Fibroblast of villous mesenchyme (primary cell): Measurements from ENCODE around the gene PARD3. TPM values are rescaled to one million over a fixed set of nuclear protein-coding genes. Genes with fewer than 3 reads are reported as not detected.
A peak's percentile ranks its signal among the peaks of the same experiment; 100 is the strongest.

Source experiments
- DNase-seq: peaks from one replicate; pipeline ENCODE4 v3.0.0-alpha.2; 2010; ENCODE audit warnings: low read depth
- H3K4me3 ChIP-seq: 2 replicates; pipeline ENCODE4 v1.5.1; 2011; ENCODE audit warnings: low read depth, mild to moderate bottlenecking, low read length
- total RNA-seq: library from RNA; depleted of rRNA; stranded (reverse); fragments of >200 nt; gene quantifications from 2 replicates; pipeline ENCODE4 v1.2.3, GENCODE V29; 2012
- TF ChIP-seq, protein P1 (sequence below): IDR thresholded peaks from 2 replicates; pipeline ENCODE4 v1.5.1; 2012; ENCODE audit warnings: low read depth, mild to moderate bottlenecking, low read length; ENCODE audit not compliant: insufficient read depth

Gene PARD3
- total RNA-seq, 1 donor, result 44.0 TPM

DNA sequence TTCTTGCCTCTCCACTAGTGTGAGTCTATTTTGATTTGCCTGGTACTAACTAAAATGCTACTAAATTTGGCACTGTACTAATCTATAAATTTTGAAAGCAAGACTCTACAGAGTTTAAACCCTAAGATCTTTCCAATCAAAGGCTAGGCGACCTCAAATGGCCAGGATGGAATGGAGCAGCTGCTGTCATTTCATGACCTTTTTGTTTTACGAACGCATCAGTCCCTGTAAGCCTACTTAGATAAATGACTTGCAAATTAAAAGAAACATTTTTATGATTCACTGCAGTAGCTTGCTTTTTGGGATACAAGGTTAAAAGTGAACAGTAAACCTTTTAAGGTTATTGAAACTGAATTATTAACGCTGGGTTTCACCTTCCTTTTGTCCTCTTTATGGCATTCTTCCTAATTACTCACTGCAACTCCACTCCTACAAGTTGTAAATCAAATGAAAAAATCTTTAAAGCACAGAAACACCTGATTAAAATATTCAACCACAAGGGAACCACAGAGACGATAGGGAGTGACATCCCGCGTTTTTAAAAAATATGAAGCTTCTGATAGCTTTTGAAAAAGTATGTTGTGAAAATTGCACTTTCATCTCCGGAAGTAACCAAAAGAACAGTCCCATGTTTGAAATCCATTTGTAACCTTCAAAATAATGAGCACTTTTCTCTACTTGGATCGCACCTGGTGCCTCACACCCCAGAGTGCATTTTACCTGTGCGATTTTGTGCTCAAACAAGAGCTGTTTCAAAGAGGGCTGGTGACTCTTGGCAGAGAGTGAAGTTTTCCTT, 595.1 kb downstream of the PARD3 start:
- DNase-seq, result no peak
- TF ChIP-seq, protein P1, sequence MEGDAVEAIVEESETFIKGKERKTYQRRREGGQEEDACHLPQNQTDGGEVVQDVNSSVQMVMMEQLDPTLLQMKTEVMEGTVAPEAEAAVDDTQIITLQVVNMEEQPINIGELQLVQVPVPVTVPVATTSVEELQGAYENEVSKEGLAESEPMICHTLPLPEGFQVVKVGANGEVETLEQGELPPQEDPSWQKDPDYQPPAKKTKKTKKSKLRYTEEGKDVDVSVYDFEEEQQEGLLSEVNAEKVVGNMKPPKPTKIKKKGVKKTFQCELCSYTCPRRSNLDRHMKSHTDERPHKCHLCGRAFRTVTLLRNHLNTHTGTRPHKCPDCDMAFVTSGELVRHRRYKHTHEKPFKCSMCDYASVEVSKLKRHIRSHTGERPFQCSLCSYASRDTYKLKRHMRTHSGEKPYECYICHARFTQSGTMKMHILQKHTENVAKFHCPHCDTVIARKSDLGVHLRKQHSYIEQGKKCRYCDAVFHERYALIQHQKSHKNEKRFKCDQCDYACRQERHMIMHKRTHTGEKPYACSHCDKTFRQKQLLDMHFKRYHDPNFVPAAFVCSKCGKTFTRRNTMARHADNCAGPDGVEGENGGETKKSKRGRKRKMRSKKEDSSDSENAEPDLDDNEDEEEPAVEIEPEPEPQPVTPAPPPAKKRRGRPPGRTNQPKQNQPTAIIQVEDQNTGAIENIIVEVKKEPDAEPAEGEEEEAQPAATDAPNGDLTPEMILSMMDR, result no peak
- no peak overlapping the region for H3K4me3 ChIP-seq

DNA sequence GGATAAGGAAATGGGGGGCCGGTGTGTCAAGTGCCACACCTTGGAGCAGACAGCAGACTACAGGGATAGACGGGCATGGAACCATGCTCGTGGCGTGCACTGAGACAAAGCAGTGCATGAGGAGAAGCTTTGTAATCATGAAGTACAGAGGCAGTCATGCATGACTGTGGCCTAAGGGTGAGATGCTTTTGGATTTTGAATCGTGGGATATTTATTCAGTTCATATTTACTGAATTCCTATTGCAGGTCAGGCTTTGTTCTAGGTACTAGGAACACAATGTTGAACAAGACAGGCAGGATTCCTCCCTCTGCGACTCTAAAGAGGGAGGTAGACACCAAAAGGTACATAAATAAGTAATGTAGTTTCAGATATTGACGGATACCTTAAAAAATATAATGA, 597.6 kb downstream of the PARD3 start:
- no peak overlapping the region for H3K4me3 ChIP-seq
- no peak for DNase-seq
- TF ChIP-seq, protein P1, result no peak

DNA sequence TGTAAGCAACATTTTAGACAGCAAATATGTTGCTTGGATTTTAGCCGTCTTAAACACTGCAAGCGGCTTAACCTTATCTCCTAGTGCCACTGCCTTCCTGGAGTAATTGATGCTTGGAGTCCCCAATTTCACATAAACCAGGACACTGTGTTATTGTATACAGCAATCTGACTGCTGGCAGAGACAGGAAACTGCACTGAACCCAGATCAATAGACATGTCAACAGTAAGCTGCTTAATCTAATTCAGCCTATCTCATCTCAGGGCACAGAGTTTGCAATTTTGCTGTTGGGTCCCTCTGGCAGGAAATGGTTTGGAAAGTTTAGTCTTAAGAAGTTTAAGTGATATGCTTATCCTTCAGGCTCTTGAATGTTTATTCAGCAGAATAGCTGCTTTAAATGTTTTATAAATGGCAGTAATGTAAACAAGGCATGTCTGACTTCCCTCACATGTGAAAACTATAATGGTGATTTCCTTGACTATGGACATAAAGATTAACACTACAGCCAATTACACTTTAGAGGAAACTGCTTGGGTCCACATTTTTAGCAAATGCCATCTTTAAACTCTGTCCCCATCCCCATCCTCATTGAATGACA, 598.6 kb downstream of the PARD3 start:
- TF ChIP-seq, protein P1, result no peak
- DNase-seq, result peak; percentile 52
- H3K4me3 ChIP-seq, result no peak overlapping the region

DNA sequence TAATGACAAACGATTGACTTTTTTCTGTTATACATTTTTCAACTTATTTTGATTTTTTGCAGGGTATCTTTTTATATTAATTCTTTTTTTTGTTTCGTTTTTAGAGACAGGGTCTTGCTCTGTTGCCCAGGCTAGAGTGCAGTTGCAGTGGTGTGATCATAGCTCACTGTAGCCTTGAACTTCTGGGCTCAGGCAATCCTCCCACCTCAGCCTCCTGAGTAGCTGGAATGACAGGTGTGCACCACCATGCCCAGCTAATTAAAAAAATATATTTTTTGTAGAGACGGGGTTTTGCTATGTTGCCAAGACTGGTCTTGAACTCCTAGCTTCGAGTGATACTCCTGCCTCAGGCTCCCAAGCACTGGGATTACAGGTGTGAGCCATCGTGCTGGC, 601.3 kb downstream of the PARD3 start:
- H3K4me3 ChIP-seq, result no peak overlapping the region
- TF ChIP-seq, protein P1, result no peak
- no peak for DNase-seq

DNA sequence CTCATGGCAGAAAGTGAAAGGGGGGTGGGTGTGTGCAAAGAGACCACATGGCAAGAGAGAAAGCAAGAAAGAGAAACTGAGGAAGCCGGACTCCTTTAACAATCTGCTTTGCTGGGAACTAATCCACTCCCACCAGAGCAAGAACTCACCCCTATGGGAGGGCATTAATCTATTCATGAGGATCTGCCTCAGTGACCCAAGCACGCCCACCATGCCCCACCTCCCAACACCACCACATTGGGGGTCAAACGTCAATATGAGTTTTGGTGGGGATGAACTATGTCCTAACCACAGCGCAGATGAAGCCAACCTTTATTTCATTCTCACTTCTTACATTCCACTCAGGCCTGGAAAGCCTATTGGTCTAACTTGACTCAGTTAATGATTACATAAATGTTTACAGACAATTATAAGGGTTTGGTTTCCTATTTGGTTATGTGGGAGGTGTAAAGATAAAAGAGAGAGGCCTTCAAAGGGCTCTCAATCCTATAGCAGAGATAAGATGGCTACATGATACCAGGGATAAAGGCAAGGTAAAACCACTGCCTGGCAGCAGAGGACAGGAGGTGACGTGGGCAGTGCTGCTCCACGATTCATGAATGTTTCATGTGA, 601.8 kb downstream of the PARD3 start:
- no peak overlapping the region for H3K4me3 ChIP-seq
- TF ChIP-seq, protein P1, result no peak
- no peak for DNase-seq

DNA sequence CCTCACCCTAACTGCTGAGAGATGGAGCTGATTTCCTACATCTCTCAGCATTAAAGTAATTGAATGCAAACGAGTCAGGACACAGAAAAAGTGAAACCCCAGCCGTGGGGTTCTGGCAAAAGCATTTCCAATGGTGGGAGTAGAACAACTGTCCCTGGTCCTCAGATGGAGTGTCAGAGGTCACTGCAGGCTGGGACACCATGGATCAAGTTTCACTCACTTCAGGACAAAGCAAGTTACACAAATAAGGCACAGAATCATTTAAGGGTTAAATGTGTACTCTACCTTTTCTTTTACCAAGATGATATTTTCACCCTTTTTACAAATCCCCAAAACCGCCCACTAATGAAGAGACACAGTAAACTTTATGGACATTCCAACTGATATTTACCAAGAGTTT, 607.8 kb downstream of the PARD3 start:
- TF ChIP-seq, protein P1, result no peak
- DNase-seq, result no peak
- no peak overlapping the region for H3K4me3 ChIP-seq
